Measurements from ENCODE around the gene PPM1H.

GRCh38 chr12:62849398-62849797 is 85.6 kb downstream of the PPM1H start:
- no peak for TF ChIP-seq CTCF (IDR thresholded peaks at IDR 0.05; ENCODE audit: low read depth, low read length)
- TF ChIP-seq EZH2phosphoT487 (IDR thresholded peaks at IDR 0.05; ENCODE audit: low read depth), result no peak

Data from OCI-LY3 (cell line).